DOHH2 (cell line): Measurements from ENCODE around the gene PTX3.

Experiments used
- H3F3A ChIP-seq: fragments of 200-600 bp; sonication (generic), shearing (Covaris generic); 2 replicates; pipeline ENCODE4 v1.6.0; 2016; ENCODE audit warnings: antibody characterized with exemption, mild to moderate bottlenecking; ENCODE audit not compliant: control insufficient read depth, insufficient read depth
- H3K27ac ChIP-seq: fragments of 200-600 bp; sonication (generic); 2 replicates; pipeline ENCODE4 v1.5.1; 2014; ENCODE audit warnings: low read depth, mild to moderate bottlenecking, low read length, moderate library complexity
- H3K27me3 ChIP-seq: fragments of 200-600 bp; sonication (generic); 2 replicates; pipeline ENCODE4 v1.6.1; 2014; ENCODE audit warnings: mild to moderate bottlenecking, low read length, mixed read lengths; ENCODE audit not compliant: control insufficient read depth
- H3K36me3 ChIP-seq: fragments of 200-600 bp; sonication (generic); 2 replicates; pipeline ENCODE4 v1.6.1; 2014; ENCODE audit warnings: mild to moderate bottlenecking, low read length, moderate library complexity, mixed read lengths; ENCODE audit not compliant: control insufficient read depth
- H3K4me1 ChIP-seq: fragments of 200-600 bp; sonication (generic); 2 replicates; pipeline ENCODE4 v1.6.1; 2014; ENCODE audit warnings: mild to moderate bottlenecking, low read length, mixed read lengths; ENCODE audit not compliant: control insufficient read depth
- H3K4me2 ChIP-seq: fragments of 200-600 bp; sonication (generic); 2 replicates; pipeline ENCODE4 v1.6.0; 2014; ENCODE audit warnings: mild to moderate bottlenecking, low read length, moderate library complexity
- H3K4me3 ChIP-seq: fragments of 200-600 bp; sonication (generic); 2 replicates; pipeline ENCODE4 v1.5.1; 2014; ENCODE audit warnings: mild to moderate bottlenecking, low read length, mixed read lengths
- H3K79me2 ChIP-seq: fragments of 200-600 bp; sonication (generic); 2 replicates; pipeline ENCODE4 v1.6.1; 2014; ENCODE audit warnings: mild to moderate bottlenecking, low read length, mixed read lengths; ENCODE audit not compliant: control insufficient read depth
- H3K9me2 ChIP-seq: fragments of 200-600 bp; sonication (generic); replicated peaks from 2 replicates; pipeline ENCODE4 v1.6.1; 2014; ENCODE audit warnings: mild to moderate bottlenecking, low read length, mixed read lengths; ENCODE audit not compliant: control insufficient read depth
- H3K9me3 ChIP-seq: fragments of 200-600 bp; sonication (generic); 2 replicates; pipeline ENCODE4 v1.6.1; 2014; ENCODE audit warnings: antibody characterized with exemption, low read length, mixed read lengths; ENCODE audit not compliant: control insufficient read depth, insufficient read depth
- H4K20me1 ChIP-seq: fragments of 200-600 bp; sonication (generic); 2 replicates; pipeline ENCODE4 v1.6.0; 2014; ENCODE audit warnings: low read depth, mild to moderate bottlenecking, antibody characterized with exemption, low read length, moderate library complexity; ENCODE audit not compliant: control insufficient read depth, insufficient read depth
- CTCF ChIP-seq: fragments of 200-600 bp; sonication (generic); IDR thresholded peaks from one replicate; pipeline ENCODE4 v1.5.1; 2014; ENCODE audit warnings: antibody characterized with exemption, mild to moderate bottlenecking, low read depth, low read length; ENCODE audit not compliant: poor library complexity, severe bottlenecking
- EZH2phosphoT487 ChIP-seq: fragments of 200-600 bp; sonication (generic); IDR thresholded peaks from 2 replicates; pipeline ENCODE4 v1.6.1; 2017; ENCODE audit warnings: borderline replicate concordance, mild to moderate bottlenecking, antibody characterized with exemption, low read length, moderate library complexity, mixed read lengths

The PTX3 gene

GRCh38 chr3:157442729-157443128, 6.1 kb downstream of the PTX3 start:
- no peaks in the 10 kb centered on the region for H3K9me2 ChIP-seq
- no peaks in the 10 kb centered on the region for H3K4me1 ChIP-seq
- no peaks in the 10 kb centered on the region for H3K9me3 ChIP-seq
- H4K20me1 ChIP-seq, result no peaks in the 10 kb centered on the region
- H3K79me2 ChIP-seq, result no peaks in the 10 kb centered on the region
- H3K27me3 ChIP-seq, result peaks cover 5% of the 10 kb centered on the region
- no peaks in the 10 kb centered on the region for H3F3A ChIP-seq
- H3K4me3 ChIP-seq, result no peak overlapping the region
- TF ChIP-seq CTCF (no peak), EZH2phosphoT487 (no peak)
- no peaks in the 10 kb centered on the region for H3K36me3 ChIP-seq
- H3K27ac ChIP-seq, result no peak overlapping the region
- H3K4me2 ChIP-seq, result no peak overlapping the region

DNA sequence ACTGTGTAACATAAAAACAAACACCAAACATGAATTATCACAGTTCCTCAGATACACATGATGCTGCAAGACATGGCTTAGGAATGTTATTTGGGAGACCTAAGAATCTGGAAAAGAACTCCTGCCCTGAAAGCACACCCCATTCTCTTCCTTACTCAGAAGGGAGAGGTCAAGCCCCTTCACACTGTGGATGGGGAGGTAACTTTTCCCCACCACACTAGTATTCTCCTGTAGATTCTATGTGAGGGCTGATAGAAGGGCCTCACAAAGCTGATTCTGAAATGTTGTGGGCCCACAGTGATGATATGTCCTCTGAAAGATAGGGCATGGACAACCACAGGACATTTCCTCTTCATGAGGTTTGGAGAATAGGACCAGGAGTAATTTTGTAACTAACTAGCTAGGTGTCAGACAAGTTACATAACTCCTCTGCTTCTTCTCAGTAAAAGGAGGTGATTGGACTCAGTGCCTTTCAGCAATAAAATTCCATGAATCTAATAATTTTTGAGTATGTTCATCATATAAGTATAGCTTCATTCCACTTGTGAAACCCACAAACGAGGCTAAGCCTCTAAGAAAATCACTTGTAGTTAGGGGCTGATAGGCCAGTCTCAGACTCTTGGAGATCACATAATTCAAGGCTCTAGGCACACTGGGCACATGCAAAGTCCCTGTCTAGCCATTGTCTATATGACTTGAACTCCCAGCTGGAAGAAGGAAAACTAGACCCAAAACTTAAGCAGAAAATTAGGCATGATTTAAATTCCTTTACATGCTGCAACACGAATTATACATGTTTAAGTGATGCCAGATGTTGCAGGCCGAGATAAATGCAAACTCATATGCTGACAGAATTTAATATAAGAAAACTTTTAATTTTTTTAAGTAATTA, 7.5 kb downstream of the PTX3 start:
- Histone ChIP-seq H3K4me2 (no peak overlapping the region), H3F3A (no peaks in the 10 kb centered on the region), H3K79me2 (no peaks in the 10 kb centered on the region), H3K9me2 (no peaks in the 10 kb centered on the region), H3K27me3 (peaks cover 5% of the 10 kb centered on the region), H3K4me3 (no peak overlapping the region), H3K36me3 (no peaks in the 10 kb centered on the region), H4K20me1 (no peaks in the 10 kb centered on the region), H3K27ac (no peak overlapping the region), H3K4me1 (no peaks in the 10 kb centered on the region), H3K9me3 (no peaks in the 10 kb centered on the region)
- TF ChIP-seq CTCF (no peak), EZH2phosphoT487 (no peak)

DNA sequence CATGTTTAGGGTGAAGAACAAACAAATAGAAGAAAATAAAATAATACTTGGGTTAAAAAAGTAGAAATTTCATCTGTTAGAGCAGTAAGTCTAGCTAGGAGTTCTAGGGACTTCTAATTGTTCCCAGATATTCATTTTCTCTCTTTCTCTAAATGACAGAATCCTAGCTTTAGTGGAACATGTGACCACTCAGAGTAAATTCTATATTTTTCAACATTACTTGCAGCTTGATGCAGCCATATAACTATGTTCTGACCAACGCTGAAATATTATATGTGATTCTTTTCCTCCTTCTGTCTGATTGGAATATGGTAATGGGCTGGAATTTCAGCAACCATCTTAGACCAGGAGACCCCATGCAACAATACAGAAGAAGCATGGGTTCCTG, 8.1 kb downstream of the PTX3 start:
- Histone ChIP-seq H3F3A (no peaks in the 10 kb centered on the region), H3K9me2 (no peaks in the 10 kb centered on the region), H3K4me1 (no peaks in the 10 kb centered on the region), H3K27me3 (peaks cover 5% of the 10 kb centered on the region), H3K4me2 (no peak overlapping the region), H3K79me2 (no peaks in the 10 kb centered on the region), H3K36me3 (no peaks in the 10 kb centered on the region), H3K4me3 (no peak overlapping the region), H3K9me3 (no peaks in the 10 kb centered on the region), H3K27ac (no peak overlapping the region), H4K20me1 (no peaks in the 10 kb centered on the region)
- TF ChIP-seq EZH2phosphoT487 (no peak), CTCF (no peak)
